Globus pallidus (tissue), 1 donor: ENCODE data around the gene ABHD5.

ENCODE experiments used
- DNase-seq: peaks from one replicate; pipeline ENCODE4 v3.0.0-alpha.2; 2015; ENCODE audit warnings: low spot score

The ABHD5 gene

DNA sequence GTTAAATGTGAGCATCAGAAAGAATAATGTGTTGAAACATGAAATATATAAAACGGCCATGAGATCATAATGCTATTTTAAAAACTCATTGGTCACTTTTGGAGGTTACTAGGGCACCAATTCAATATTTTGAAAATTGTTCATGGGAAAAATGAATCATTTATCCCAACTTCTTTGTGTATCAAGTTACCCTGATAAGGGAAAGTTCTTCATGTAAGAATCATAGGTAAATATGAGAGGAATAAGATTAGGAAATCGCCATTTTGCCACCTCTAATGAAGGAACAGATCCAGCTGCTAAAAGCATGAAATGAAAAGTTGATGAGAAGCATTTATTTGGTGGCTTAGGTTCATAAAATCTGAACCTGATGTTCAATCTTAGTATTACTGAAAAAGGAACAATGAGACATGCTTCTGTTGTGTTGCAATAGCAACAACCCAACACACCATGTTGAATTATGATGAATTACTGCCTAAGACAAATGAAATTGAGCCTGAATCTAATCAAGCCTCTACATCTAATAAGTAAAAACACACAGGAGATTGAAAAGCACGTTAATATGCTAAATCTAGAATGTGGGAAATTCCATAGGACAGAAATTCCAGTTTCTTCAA lies 32.5 kb downstream of the ABHD5 start:
- DNase-seq = no peak

DNA sequence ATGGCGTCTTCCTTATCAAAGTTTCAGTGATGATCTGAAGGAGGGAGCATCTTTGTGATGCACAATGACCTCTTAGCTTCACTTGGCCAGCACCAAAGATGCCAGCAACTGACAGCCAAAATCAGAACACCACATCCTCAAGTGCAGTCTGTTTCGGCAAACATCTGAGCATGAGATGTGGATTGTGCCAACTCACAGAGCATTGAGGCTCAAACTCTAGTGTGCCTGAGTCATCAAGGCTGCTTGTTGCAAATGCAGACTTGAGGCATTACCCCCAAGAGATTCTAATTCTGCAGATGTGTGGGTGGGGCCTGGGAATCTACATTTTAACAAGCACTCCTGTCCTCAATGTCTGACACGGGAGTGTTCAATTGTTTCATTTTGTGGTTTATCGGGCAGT lies 35.8 kb downstream of the ABHD5 start:
- DNase-seq = no peak

DNA sequence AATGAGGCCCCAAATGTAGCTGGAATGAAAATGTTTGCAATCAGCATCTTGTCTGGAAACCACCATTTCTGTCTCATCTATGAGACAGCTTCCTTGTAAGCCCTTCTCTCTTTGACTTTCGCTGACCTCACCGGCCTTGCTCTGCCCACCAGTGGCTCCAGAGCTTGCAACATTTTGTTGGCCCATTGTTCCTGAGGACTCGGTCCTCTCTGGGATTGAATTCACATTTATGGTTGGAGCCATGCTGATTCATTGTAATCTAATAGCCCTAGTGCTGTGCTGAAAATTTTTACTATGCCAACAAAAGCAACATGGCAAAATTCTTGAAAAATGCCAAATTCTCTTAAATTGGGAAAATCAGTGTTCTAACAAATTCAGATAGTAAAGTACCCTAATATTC lies 37.2 kb downstream of the ABHD5 start:
- DNase-seq = no peak

DNA sequence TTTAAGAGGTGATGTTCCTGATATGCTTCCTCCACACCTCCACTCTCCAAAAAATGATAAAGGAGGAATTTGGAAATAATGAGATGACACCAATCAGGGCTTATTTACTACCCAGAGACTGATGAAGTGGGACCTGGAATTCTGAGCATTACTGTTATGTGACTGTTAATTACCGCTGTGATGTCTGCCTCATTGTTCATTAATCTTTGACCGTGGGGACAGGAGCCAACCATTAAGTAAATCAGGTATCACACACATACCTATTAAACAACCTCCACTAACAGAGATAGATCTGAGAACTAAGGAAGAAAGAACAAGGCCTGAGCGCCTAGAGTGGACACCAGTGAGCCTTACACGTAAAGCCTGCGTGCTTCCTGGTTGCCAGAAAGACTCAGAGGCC lies 37.7 kb downstream of the ABHD5 start:
- DNase-seq = no peak

DNA sequence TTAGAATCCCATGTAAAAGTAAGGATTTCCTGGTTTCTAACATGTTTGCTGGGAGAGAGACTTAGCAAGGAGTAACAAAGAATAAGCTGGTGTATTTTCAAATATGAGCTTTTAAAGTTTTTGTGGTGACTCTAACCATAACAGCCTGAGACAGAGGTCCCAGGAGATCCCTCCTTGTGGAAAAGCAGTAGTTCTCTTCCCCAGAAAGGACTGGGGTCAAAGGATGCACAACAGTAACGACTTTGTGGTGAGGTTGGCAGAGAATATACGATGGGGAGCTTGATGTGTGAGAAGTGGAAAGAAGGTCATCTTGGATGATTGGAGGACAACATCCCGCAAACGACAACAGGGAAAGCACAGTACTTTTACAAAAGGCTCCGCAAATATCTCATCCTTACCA lies 38.2 kb downstream of the ABHD5 start:
- DNase-seq = no peak

DNA sequence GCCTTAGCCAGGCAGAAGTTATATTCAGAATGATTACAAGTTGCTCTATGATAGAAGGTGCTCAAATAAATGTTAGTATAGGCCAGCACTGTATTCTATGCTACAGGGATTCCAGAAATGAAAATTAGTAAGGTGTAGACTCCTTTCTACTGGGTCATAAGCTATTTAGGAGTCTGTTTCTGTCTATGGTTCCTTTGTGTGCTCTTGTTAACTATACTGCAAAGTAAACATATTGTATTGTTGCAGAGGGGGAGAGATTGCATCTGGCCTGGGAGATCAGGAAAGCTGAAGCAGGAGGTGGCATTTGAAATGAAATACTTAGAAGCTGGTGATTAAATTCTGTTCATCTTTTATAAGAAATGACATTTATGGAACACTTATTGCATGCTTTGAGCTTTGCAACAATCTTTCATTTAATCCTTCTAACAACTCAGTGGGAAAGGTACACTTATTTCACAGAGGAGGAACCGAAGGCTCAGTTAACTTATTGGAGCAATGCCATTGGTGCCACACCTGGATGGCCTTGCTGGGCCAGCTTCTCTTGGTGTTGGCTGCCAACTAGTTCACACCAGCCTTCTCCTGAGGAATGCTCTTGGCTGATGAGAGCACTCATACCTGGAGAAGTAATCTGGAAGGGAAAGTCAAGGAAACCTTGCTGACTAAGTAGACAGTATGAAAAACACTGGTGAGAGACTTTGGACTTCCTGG lies 39.1 kb downstream of the ABHD5 start:
- DNase-seq = no peak

DNA sequence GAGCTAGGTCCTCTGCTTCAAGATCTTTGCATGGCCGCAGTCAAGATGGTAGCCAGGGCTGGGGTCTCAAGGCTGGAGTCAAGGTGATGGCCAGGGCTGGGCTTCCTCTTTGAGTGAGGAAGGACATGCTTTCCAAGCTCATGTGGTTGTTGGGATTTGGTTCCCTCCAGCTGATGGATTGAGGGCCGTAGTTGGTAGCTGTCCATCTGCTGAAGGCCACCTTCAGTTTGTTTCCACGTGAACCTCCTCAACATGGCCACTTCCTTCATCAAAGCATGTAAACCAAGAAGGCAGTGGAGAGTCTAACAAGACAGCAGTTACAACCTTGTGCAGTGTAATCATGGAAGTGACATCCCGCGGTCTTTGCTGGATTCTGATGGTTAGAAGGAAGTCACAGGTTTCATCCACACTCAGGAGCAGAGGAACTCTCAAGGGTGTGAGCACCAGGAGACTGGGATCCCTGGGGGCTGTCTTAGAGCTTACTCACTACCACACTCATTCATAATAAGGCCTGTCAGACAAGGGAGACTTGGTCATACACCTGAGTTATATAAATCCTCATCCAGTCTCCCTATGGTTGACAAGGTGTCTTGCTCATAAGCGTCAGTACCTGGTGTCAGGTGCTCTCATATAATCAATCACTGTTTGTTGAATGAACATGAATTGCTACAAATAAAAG lies 42.1 kb downstream of the ABHD5 start:
- DNase-seq = no peak

DNA sequence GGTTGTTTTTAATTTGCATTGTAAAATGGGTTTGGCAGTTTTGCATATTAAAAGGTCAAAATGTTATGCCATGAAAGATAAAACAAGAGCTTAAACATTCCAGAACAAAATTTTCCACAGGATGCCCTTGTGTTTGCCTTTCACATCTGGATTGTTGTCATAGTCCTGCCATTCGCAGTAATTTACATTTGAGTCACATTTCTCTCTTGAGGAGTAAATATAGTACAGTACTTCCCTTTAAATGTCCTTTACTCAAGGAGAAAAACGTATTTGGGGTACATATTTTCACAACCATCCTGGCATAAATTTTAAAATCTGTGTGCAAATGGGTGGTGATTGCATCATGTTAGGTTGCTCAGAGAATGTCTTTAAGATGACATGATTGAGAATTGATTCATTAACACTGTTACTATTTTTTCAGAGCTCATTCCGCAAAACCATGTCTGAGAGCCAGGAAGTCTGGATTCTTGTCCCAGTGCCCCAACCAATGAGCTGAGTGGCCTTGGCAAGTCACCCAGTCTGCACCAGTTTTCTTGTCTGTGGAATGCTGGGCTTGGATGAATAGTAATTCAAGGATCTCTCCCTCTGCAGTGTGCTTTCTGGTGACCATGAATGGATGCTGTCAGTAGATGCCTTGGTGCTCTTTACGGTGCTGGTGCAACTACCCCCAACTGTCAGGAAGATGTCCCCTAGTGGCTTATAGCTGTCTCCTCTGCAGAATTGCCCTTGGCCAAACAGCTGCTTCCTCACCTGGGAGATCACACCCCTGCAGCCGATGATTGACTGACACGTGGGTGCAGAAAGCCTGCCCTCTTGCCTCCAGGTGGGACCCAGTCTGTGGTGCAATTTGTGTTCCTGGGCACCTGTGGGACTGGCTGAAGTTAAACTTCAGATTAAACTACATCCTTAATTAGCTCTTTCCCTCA lies 43.0 kb downstream of the ABHD5 start:
- no peak for DNase-seq

DNA sequence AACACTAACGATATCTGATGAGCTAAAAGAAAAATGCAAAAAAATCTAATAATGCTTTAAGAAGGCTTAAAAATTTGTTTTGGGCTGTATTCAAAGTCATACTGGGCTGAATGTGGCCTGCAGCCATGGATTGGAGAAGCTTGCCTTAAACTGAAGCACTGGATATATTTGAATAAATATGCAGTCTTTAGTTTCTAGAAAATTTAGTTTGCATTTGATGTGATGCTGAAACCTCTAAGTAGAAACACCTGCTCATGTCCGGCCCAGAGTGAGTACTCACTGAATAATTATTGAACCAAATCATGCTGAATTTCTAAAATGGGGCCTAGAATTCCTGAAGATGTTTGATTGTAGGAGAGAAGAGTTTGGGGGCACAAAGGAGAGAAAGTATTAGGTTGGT lies 43.9 kb downstream of the ABHD5 start:
- no peak for DNase-seq

DNA sequence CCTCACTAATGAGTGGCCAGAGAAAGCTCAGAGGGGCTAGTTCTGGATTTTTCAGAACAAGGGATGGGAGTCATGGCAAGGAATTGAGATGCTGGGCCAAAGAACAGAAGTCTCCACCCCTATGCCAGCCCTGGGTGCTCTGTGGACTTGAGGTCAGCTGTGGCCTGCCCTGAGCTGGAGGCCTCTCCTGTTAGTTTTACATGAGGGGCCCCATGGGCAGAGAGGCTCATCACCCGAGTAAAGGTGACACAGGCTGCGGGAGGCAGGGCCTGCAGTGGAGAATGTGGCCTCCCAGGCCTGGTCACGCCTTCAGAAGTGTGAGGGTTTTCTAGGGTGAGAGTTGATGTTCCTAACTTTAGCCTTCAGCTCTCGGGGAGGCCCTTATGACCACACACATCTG lies 44.9 kb downstream of the ABHD5 start:
- DNase-seq = no peak

DNA sequence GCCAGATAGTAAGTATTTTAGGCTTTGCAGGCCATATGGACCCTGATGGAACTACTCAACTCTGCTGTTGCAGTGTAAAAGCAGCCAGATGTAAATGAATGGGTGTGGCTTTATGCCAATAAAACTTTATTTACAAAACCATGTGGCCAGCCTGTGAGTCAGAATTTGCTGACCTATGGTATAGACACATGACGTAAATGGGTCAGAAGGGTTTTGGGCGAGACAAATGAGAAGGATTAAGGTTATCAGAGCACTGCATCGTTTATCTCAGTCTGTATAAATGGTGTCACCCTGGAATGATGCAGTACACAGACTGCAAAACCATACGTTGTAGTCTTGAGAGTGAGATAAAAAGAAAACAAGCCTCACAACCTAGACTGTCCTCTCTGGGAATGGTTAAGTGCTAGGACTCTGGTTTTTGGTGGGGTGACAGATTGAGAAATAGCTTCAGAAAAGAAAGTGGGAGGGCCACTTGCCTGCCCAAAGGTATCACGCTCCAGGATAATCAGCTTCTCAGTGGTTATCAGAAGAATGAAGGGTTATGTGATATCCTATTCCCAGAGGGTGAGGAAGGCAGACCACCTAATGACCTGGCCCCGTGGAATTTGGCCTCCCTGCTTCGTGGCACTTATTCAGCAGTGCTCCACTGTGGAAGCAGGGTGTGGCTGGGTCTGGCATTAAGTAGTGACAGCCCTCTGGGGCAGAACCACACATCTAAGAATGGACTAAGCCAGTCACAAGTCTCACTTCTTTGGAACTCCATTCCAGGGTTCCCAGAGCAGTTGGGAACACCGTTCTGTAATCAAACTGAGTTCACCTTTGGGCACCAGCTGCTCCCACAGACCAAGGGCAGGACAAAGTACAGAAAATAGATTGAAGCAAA lies 46.1 kb downstream of the ABHD5 start:
- DNase-seq = no peak

DNA sequence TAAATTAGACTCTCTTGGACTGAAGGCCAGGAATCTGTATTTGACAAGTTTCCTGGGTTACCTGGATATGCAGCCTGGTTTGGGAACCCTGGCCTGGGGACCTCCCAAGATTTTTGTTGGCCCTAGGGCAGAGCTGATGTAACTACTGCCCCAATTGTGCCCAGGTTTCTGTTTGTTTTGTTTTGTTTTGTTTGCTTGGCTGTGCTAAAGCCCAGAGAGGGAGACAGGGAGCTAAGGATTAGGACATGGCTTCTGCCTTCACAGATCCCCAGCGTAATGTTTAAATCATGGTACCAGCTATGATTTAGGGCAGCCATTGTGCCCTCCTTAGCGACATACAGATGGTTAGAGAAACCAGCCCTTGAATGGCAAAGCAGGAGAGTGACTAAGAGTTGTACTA lies 47.6 kb downstream of the ABHD5 start:
- no peak for DNase-seq

DNA sequence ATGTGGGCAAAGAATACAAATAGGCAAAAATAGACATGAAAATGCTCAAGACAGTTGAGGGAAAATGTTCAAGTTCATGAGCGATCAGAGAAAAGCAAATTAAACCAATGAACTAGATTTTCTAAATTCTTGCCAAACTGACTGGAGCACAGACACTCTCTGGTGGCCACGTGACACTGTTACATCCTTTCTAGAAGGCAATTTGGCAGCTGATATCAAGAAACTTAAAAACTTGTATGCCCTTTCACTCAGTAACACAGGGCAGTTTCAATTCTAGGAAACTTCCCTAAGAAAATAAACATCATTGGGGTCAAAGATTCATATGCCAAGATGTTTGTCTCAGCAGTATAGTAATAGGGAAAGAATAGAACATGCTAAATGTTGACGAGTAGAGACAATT lies 52.2 kb downstream of the ABHD5 start:
- DNase-seq = no peak

DNA sequence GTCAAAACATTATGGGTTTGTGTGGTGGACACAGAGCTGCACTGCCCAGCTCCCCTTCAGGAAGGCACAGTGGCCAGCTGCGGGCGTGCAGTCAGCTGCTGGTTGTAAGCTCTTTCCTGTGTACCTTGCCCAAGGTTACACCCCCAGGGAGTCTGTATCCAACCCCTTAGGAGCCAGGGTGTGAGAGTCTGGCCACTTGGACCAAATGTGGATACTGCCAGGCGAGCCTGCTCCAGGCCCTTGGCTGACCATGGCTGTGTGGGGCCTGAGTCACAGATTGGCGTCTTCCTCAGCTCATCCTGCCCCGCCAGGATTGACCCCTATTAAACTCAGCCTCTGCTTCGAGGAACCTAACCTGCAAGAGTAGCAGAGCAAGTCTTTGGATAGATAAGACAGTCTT lies 56.9 kb downstream of the ABHD5 start:
- DNase-seq = no peak

DNA sequence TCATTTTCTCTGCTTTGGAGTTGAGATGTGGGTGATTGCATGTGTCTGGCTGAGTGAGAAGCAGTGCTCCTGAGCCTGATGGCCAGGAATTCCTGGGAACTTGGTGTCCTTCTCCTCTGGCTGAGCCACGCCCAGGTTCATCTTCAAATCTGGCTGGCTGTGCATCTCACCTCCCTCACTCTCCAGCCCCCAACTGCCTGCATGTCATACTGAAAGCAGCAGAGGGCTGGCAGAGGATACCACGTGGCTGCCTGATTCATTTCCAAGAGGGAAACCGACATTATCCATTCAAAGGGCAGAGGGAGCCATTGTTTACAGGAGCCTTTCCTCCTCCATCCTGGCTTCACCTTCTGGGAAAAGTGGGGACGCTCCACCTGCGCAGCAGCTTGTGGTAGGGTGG lies 57.4 kb downstream of the ABHD5 start:
- no peak for DNase-seq

DNA sequence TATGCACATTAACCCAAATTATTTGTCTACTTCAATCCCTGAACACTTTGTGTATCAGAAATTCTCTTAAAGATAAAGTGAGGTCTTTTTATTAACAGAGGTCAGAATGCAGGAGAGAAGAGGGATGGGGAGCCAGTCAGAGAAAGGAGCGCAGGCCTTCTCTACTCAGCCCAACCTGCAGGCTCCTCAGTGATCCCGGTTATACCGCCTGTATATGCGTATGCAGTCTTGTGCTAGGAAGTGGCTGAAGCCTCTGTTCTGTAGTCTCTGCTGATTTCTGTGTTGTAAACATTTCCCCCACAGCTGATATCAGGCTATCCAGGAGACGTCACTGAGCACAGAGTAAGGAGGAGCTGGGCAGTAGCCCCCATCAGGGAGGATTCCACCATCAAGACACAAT lies 57.9 kb downstream of the ABHD5 start:
- DNase-seq = no peak

DNA sequence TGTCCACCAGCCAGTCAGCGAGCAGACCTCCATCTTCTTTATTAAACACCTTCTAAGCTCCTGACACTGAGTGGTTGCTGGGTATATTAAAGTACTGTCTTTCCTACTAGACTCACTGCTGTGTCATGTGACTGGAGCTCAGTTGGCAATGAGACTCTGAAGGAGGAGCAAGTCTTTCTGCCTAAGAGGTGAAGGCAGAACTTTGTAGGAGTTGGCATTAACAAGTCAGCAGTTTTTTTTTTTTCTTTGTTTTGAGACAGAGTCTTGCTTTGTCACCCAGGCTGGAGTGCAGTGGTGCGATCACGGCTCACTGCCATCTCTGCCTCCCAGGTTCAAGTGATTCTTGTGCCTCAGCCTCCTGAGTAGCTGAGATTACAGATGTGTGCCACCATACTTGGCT lies 62.2 kb downstream of the ABHD5 start:
- DNase-seq = no peak

DNA sequence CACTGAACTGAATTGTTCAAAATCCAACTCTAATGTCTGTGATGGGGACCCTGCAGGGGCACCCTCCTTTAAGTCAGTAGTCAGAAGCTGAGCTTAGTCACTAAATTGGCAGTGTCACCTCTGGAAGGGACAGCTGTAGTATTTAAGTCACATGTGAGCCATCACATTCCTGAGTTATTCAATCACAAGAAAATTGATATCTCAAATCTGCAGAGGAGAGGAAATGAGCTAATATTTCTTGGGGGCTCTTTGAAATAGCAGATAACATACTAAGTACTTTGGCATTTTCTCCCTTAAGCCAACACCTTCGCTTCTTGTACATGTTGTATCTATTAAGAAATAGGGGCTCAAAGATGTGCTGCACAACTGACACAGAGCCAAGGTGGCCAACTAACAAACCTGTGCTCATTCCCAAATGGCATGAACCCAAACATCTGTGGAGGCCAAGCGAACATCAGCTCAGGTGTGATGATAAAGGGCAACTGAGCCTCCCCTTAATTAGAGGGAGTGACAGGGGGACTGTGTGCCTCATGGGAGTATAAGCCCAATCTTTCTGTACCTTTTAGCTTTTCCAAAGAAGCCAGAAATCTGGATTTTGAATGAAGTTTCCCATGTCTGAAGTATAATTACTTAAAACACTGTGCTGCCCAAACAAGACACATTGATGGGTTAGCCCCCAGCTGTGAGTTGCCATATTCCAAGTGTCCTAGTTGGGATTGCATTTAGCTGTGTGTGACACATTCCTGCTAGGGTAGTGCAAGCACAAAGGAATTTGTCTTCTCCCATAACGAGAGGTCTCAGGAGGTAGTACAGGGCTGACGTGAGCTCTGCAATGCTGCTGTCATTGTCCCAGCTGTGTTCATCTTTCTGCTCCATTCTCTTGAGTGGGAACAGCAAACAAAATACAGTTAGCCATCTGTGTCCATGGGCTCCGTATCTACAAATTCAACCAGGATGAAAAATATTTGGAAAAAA lies 63.3 kb downstream of the ABHD5 start:
- DNase-seq = no peak

DNA sequence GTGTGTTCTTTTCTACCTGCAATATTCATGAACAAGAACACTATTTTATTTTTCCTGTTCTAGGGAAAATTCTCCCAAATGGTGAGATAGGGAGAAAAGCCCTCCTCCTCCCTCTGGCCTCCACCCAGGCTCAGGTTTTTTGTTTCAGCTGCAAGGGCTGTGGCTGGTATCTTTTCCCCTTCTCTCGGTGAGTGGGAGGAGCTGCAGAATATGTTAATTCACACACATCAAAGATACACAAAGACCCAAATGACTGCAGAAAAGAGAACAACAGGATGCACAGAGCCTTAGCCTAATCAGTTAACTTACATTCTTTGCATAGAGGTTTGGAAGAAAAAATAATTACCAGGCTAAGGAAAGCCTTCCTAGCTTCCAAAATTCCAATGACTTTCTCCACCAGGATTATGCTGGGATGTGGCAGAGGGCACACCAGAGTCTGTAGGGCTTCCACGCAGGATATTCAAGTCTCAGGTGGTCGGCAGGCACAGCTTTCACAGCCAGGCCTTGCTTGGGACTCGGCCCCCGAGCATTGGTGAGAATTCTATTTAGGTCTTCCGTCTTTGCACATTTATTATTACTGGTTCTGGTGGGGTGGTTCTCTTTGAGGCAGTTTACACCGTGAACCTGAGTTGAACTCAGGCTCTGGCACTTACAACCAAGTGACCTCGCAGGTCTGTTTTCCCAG lies 64.9 kb downstream of the ABHD5 start:
- DNase-seq = no peak
